ENCODE data around the gene ATP9A.
"Not testable (repeated sequence)": the region's sequence is repeated elsewhere in the genome, so short reads cannot be mapped to it uniquely, and the experiment has no call there.

Gene ATP9A

GRCh38 chr20:51569815-51570738 lies 198.1 kb downstream of the ATP9A start:
- DNase-seq = no peak

- not testable (repeated sequence) for DNase-seq
These were observed 199.7 kb downstream of the ATP9A start for GRCh38 chr20:51568533-51568932.

- DNase-seq = no peak
These were observed 200.6 kb downstream of the ATP9A start for GRCh38 chr20:51567622-51568021.

GRCh38 chr20:51566594-51566993 lies 201.6 kb downstream of the ATP9A start:
- no peak for DNase-seq

GRCh38 chr20:51565298-51566144 lies 202.7 kb downstream of the ATP9A start:
- DNase-seq = no peak

- DNase-seq = peak; percentile 15
These were observed 204.5 kb downstream of the ATP9A start for GRCh38 chr20:51563486-51564332.

- DNase-seq = no peak
These were observed 205.1 kb downstream of the ATP9A start for GRCh38 chr20:51563174-51563485.

- peak; percentile 19 for DNase-seq
These were observed 205.6 kb downstream of the ATP9A start for GRCh38 chr20:51562332-51563173.

GRCh38 chr20:51562027-51562331 lies 206.2 kb downstream of the ATP9A start:
- no peak for DNase-seq

GRCh38 chr20:51560550-51561307 lies 207.5 kb downstream of the ATP9A start:
- DNase-seq = no peak

- DNase-seq = no peak
These were observed 208.1 kb downstream of the ATP9A start for GRCh38 chr20:51560042-51560441.

GRCh38 chr20:51554538-51555165 lies 213.5 kb downstream of the ATP9A start:
- DNase-seq = no peak

GRCh38 chr20:51553897-51554486 lies 214.2 kb downstream of the ATP9A start:
- no peak for DNase-seq

- no peak for DNase-seq
These were observed 217.0 kb downstream of the ATP9A start for GRCh38 chr20:51551186-51551585.

GRCh38 chr20:51549474-51549873 lies 218.7 kb downstream of the ATP9A start:
- DNase-seq = no peak

GRCh38 chr20:51547951-51548350 lies 220.2 kb downstream of the ATP9A start:
- no peak for DNase-seq

Data from NCI-H510A (cell line).